Prostate gland (tissue), 2 donors: ENCODE measurements around the gene BRINP2.

ENCODE experiments used
- CTCF ChIP-seq, 4 experiments: fragments of 200-600 bp in 2 of 4; fragments of 450-650 bp in 2 of 4; sonication (generic) in 2 of 4; IDR thresholded peaks; 1 replicate in 3 of 4; 2 replicates in 1 of 4; pipeline ENCODE4 v1.5.1; 2016 to 2019; ENCODE audit warnings: antibody characterized with exemption in 4 of 4, mild to moderate bottlenecking in 2 of 4, moderate library complexity in 2 of 4
- POLR2A ChIP-seq: fragments of 450-650 bp; IDR thresholded peaks from one replicate; pipeline ENCODE4 v1.6.1; 2016; ENCODE audit warnings: antibody characterized with exemption, mild to moderate bottlenecking
- POLR2AphosphoS5 ChIP-seq: sonication (generic); formaldehyde crosslinking; IDR thresholded peaks from one replicate; pipeline ENCODE4 v1.6.1; 2017; ENCODE audit warnings: antibody characterized with exemption

DNA sequence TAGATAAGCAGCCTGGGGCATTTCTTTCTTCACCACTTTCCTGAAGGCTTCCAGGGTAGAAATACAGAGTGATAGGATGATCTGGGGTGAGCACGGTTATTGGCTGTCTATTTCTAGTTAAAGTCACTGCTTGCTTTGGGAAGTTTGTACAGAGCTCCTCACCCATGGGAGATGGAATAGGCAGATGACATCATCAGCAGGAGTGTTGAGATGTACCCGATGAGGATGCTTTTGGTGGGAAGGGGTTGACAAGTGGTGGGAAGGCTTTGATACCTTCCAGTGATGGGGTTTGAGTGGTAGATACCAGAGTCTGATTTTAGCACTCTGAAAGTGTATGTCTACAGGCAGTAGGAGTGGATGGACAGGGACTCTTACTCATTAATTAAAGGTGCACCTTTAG is 112.6 kb downstream of the BRINP2 start:
- no peak for TF ChIP-seq CTCF (IDR thresholded peaks at IDR 0.05)
- no peak for TF ChIP-seq POLR2A
- TF ChIP-seq POLR2AphosphoS5 = no peak
